Fibroblast of lung (primary cell): ENCODE measurements around the gene PMEPA1. TPM values are rescaled to one million over a fixed set of nuclear protein-coding genes. Genes with fewer than 3 reads are reported as not detected.

ENCODE experiments used
- DNase-seq, 2 donors: peaks; one replicate each; pipeline versions ENCODE4 v3.0.0 to v3.0.0-alpha.2; 2010; ENCODE audit warnings: low read depth in 2 of 2
- H2AFZ ChIP-seq: 2 replicates; pipeline ENCODE4 v1.5.1; 2012; ENCODE audit warnings: low read length, control low read depth, inconsistent platforms
- H3K27ac ChIP-seq: 2 replicates; pipeline ENCODE4 v1.5.1; 2011; ENCODE audit warnings: low read length, control low read depth; ENCODE audit not compliant: insufficient read depth
- H3K27me3 ChIP-seq: 2 replicates; pipeline ENCODE4 v1.5.1; 2011; ENCODE audit warnings: mild to moderate bottlenecking, low read length; ENCODE audit not compliant: control insufficient read depth, insufficient read depth
- H3K36me3 ChIP-seq: 2 replicates; pipeline ENCODE4 v1.5.1; 2011; ENCODE audit warnings: low read length; ENCODE audit not compliant: control insufficient read depth, insufficient read depth
- H3K4me1 ChIP-seq: 2 replicates; pipeline ENCODE4 v1.5.1; 2011; ENCODE audit warnings: low read length; ENCODE audit not compliant: control insufficient read depth, insufficient read depth; ENCODE audit errors: extremely low read depth
- H3K4me2 ChIP-seq: 2 replicates; pipeline ENCODE4 v1.5.1; 2011; ENCODE audit warnings: low read length, control low read depth; ENCODE audit not compliant: insufficient read depth; ENCODE audit errors: extremely low read depth
- H3K4me3 ChIP-seq, 4 experiments: fragments of 200-600 bp in 1 of 4; sonication (generic) in 1 of 4; replicated peaks in 1 of 4; 2 replicates each; pipeline ENCODE4 v1.5.1; 2011 to 2016; ENCODE audit warnings: low read length in 4 of 4, low read depth in 3 of 4, mild to moderate bottlenecking in 3 of 4, control low read depth in 2 of 4, inconsistent platforms in 1 of 4, mixed read lengths in 1 of 4; ENCODE audit not compliant: insufficient read depth in 1 of 4; ENCODE audit errors: control extremely low read depth in 1 of 4
- H3K79me2 ChIP-seq: 2 replicates; pipeline ENCODE4 v1.5.1; 2012; ENCODE audit warnings: mild to moderate bottlenecking, low read length, inconsistent platforms; ENCODE audit not compliant: control insufficient read depth, insufficient read depth
- H3K9ac ChIP-seq: 2 replicates; pipeline ENCODE4 v1.5.1; 2011; ENCODE audit warnings: mild to moderate bottlenecking, low read length, control low read depth; ENCODE audit not compliant: insufficient read depth
- H3K9me3 ChIP-seq: 2 replicates; pipeline ENCODE4 v1.5.1; 2012; ENCODE audit warnings: low read depth, low read length; ENCODE audit not compliant: control insufficient read depth, insufficient read depth
- H4K20me1 ChIP-seq: 2 replicates; pipeline ENCODE4 v1.5.1; 2011; ENCODE audit warnings: low read length; ENCODE audit not compliant: control insufficient read depth, insufficient read depth; ENCODE audit errors: extremely low read depth
- CTCF ChIP-seq, 2 donors: IDR thresholded peaks in 1 of 2; conservative IDR thresholded peaks in 1 of 2; 1 replicate in 1 of 2; 2 replicates in 1 of 2; pipeline ENCODE4 v1.5.1; 2011 to 2012; ENCODE audit warnings: low read length in 2 of 2, control low read depth in 1 of 2, inconsistent platforms in 1 of 2, low read depth in 1 of 2, mild to moderate bottlenecking in 1 of 2
- EZH2 ChIP-seq: IDR thresholded peaks from 2 replicates; pipeline ENCODE4 v1.5.1; 2012; ENCODE audit warnings: low read length, control low read depth, mild to moderate bottlenecking; ENCODE audit errors: missing control alignments
- polyA plus RNA-seq, 2 donors: library from polyadenylated mRNA; depleted of rRNA in 1 of 2; stranded (reverse) in 1 of 2; unstranded in 1 of 2; fragments of >200 nt; gene quantifications; 2 replicates each; pipeline ENCODE4 v1.2.1, GENCODE V29; 2011 to 2012; ENCODE audit warnings: missing spikeins in 1 of 2
- total RNA-seq: library from RNA; depleted of rRNA; stranded (reverse); fragments of >200 nt; gene quantifications from 2 replicates; pipeline ENCODE4 v1.2.1, GENCODE V29; 2014

The PMEPA1 gene
- total and polyA plus RNA-seq, 2 donors (not counting 1 experiment from before 2014, with no cell fraction given) = 0.19 to 0.33 TPM

GRCh38 chr20:57703013-57703412, 6.8 kb downstream of the PMEPA1 start:
- Histone ChIP-seq H3K4me3 (no peak overlapping the region), H2AFZ (no peak overlapping the region), H3K27ac (no peak overlapping the region), H3K27me3 (peaks cover 28% of the 10 kb centered on the region), H3K79me2 (no peaks in the 10 kb centered on the region), H3K9ac (no peak overlapping the region), H3K4me2 (no peak overlapping the region), H4K20me1 (no peaks in the 10 kb centered on the region), H3K36me3 (no peaks in the 10 kb centered on the region), H3K4me1 (peaks cover 4% of the 10 kb centered on the region), H3K9me3 (no peaks in the 10 kb centered on the region)
- DNase-seq = no peak
- TF ChIP-seq CTCF (conservative IDR thresholded peaks at IDR 0.05 in 1 of 2, IDR thresholded peaks at IDR 0.05 in 1 of 2; ENCODE audit: low read depth in 1 of 2, low read length in 2 of 2) (no peak), EZH2 (no peak)

GRCh38 chr20:57702521-57702920, 7.3 kb downstream of the PMEPA1 start:
- DNase-seq = no peak
- Histone ChIP-seq H3K4me2 (no peak overlapping the region), H3K9ac (no peak overlapping the region), H3K27ac (no peak overlapping the region), H4K20me1 (no peaks in the 10 kb centered on the region), H3K36me3 (no peaks in the 10 kb centered on the region), H3K4me1 (peaks cover 7% of the 10 kb centered on the region), H2AFZ (no peak overlapping the region), H3K27me3 (peaks cover 24% of the 10 kb centered on the region), H3K4me3 (no peak overlapping the region), H3K9me3 (no peaks in the 10 kb centered on the region), H3K79me2 (no peaks in the 10 kb centered on the region)
- TF ChIP-seq CTCF (conservative IDR thresholded peaks at IDR 0.05 in 1 of 2, IDR thresholded peaks at IDR 0.05 in 1 of 2; ENCODE audit: low read depth in 1 of 2, low read length in 2 of 2) (no peak), EZH2 (no peak)

- Histone ChIP-seq H3K79me2 (no peaks in the 10 kb centered on the region), H3K4me3 (no peak overlapping the region), H3K27ac (no peak overlapping the region), H3K36me3 (no peaks in the 10 kb centered on the region), H2AFZ (no peak overlapping the region), H3K27me3 (peaks cover 24% of the 10 kb centered on the region), H4K20me1 (no peaks in the 10 kb centered on the region), H3K4me2 (no peak overlapping the region), H3K4me1 (peaks cover 7% of the 10 kb centered on the region), H3K9ac (no peak overlapping the region), H3K9me3 (no peaks in the 10 kb centered on the region)
- TF ChIP-seq CTCF (conservative IDR thresholded peaks at IDR 0.05 in 1 of 2, IDR thresholded peaks at IDR 0.05 in 1 of 2; ENCODE audit: low read depth in 1 of 2, low read length in 2 of 2) = no peak
- no peak for TF ChIP-seq EZH2
- DNase-seq = no peak
Observed at GRCh38 chr20:57702091-57702490, 7.7 kb downstream of the PMEPA1 start.
